Trophoblast cell (in vitro differentiated cells and primary cell): Measurements from ENCODE around the gene GALK2.

ENCODE experiments used
- DNase-seq, 2 donors: peaks; one replicate each; pipeline ENCODE4 v3.0.0-alpha.2; 2016
- H2AFZ ChIP-seq: 2 replicates; pipeline ENCODE4 v1.6.1; 2013; ENCODE audit warnings: low read length, moderate library complexity, mild to moderate bottlenecking; ENCODE audit not compliant: insufficient read depth, poor library complexity
- H2AK5ac ChIP-seq: 2 replicates; pipeline ENCODE4 v1.6.1; 2013; ENCODE audit warnings: mild to moderate bottlenecking, low read length
- H2BK120ac ChIP-seq: 2 replicates; pipeline ENCODE4 v1.6.1; 2013; ENCODE audit warnings: low read length, mild to moderate bottlenecking, moderate library complexity; ENCODE audit not compliant: insufficient read depth, poor library complexity
- H2BK12ac ChIP-seq: 2 replicates; pipeline ENCODE4 v1.6.1; 2013; ENCODE audit warnings: mild to moderate bottlenecking, low read length, moderate library complexity
- H2BK5ac ChIP-seq: 2 replicates; pipeline ENCODE4 v1.6.1; 2013; ENCODE audit warnings: low read length, low read depth, moderate library complexity, mild to moderate bottlenecking; ENCODE audit not compliant: poor library complexity
- H3K14ac ChIP-seq: 2 replicates; pipeline ENCODE4 v1.6.1; 2013; ENCODE audit warnings: mild to moderate bottlenecking, low read length
- H3K18ac ChIP-seq: 2 replicates; pipeline ENCODE4 v1.6.1; 2013; ENCODE audit warnings: mild to moderate bottlenecking, low read length
- H3K23ac ChIP-seq: 2 replicates; pipeline ENCODE4 v1.6.1; 2013; ENCODE audit warnings: low read length
- H3K27ac ChIP-seq: 2 replicates; pipeline ENCODE4 v1.5.1; 2013; ENCODE audit warnings: low read depth, mild to moderate bottlenecking, inconsistent platforms, low read length, moderate library complexity
- H3K27me3 ChIP-seq: 2 replicates; pipeline ENCODE4 v1.6.1; 2013; ENCODE audit warnings: inconsistent platforms, mild to moderate bottlenecking, low read length, moderate library complexity; ENCODE audit not compliant: insufficient read depth
- H3K36me3 ChIP-seq, 2 experiments: 1 replicate in 1 of 2; 2 replicates in 1 of 2; pipeline ENCODE4 v1.6.1; 2013; ENCODE audit warnings: low read length in 2 of 2, mild to moderate bottlenecking in 2 of 2, moderate library complexity in 1 of 2; ENCODE audit not compliant: insufficient read depth in 2 of 2, control insufficient read depth in 1 of 2
- H3K4ac ChIP-seq: 2 replicates; pipeline ENCODE4 v1.6.1; 2013; ENCODE audit warnings: low read depth, mild to moderate bottlenecking, low read length, moderate library complexity
- H3K4me1 ChIP-seq, 2 experiments: 1 replicate in 1 of 2; 2 replicates in 1 of 2; pipeline ENCODE4 v1.6.1; 2013; ENCODE audit warnings: low read length in 2 of 2, mild to moderate bottlenecking in 2 of 2, moderate library complexity in 1 of 2; ENCODE audit not compliant: insufficient read depth in 2 of 2, control insufficient read depth in 1 of 2
- H3K4me2 ChIP-seq: 2 replicates; pipeline ENCODE4 v1.6.1; 2013; ENCODE audit warnings: inconsistent platforms, mild to moderate bottlenecking, low read length, moderate library complexity
- H3K4me3 ChIP-seq: 2 replicates; pipeline ENCODE4 v1.5.1; 2013; ENCODE audit warnings: mild to moderate bottlenecking, low read depth, low read length, inconsistent platforms
- H3K79me1 ChIP-seq: one replicate; pipeline ENCODE4 v1.6.1; 2013; ENCODE audit warnings: low read length
- H3K79me2 ChIP-seq: 2 replicates; pipeline ENCODE4 v1.6.1; 2013; ENCODE audit warnings: low read length, mild to moderate bottlenecking; ENCODE audit not compliant: control insufficient read depth, insufficient read depth, poor library complexity
- H3K9ac ChIP-seq: 2 replicates; pipeline ENCODE4 v1.6.1; 2013; ENCODE audit warnings: mild to moderate bottlenecking, low read length
- H3K9me3 ChIP-seq: 2 replicates; pipeline ENCODE4 v1.6.1; 2013; ENCODE audit warnings: low read depth, mild to moderate bottlenecking, control low read depth, inconsistent platforms, low read length; ENCODE audit not compliant: insufficient read depth
- H4K12ac ChIP-seq: 2 replicates; pipeline ENCODE4 v1.6.1; 2013; ENCODE audit warnings: low read depth, mild to moderate bottlenecking, low read length, moderate library complexity
- H4K8ac ChIP-seq: 2 replicates; pipeline ENCODE4 v1.6.1; 2013; ENCODE audit warnings: low read depth, mild to moderate bottlenecking, low read length, moderate library complexity
- H4K91ac ChIP-seq: one replicate; pipeline ENCODE4 v1.6.1; 2013; ENCODE audit warnings: low read depth, mild to moderate bottlenecking, low read length, moderate library complexity
- WGBS: extraction: QIAGEN DNeasy Blood & Tissue Kit; methylation state at CpG from one replicate; pipeline ENCODE4 v1.1.7; 2013; ENCODE audit warnings: missing lambda C conversion rate; ENCODE audit not compliant: insufficient read length, insufficient coverage; ENCODE audit errors: extremely low coverage; 5-methylcytosine and 5-hydroxymethylcytosine counted together

The GALK2 gene

GRCh38 chr15:49238342-49238741 is 68.3 kb downstream of the GALK2 start:
- H2BK12ac ChIP-seq = no peak overlapping the region
- H3K4me2 ChIP-seq = no peak overlapping the region
- no peak overlapping the region for H2AK5ac ChIP-seq
- no CpG with 5 or more reads among the region's 2 CpGs for WGBS
- H3K79me2 ChIP-seq = no peaks in the 10 kb centered on the region
- peaks cover 0 to 2% of the 10 kb centered on the region in 2 experiments for H3K4me1 ChIP-seq
- no peak overlapping the region for H2BK5ac ChIP-seq
- no peak overlapping the region for H3K14ac ChIP-seq
- no peaks in the 10 kb centered on the region for H3K79me1 ChIP-seq
- no peak overlapping the region for H3K23ac ChIP-seq
- H4K12ac ChIP-seq = no peak overlapping the region
- H2AFZ ChIP-seq = no peak overlapping the region
- no peak overlapping the region for H4K8ac ChIP-seq
- H3K4me3 ChIP-seq = no peak overlapping the region
- no peak for DNase-seq
- no peak overlapping the region for H4K91ac ChIP-seq
- no peak overlapping the region for H3K18ac ChIP-seq
- H3K4ac ChIP-seq = no peak overlapping the region
- H3K9ac ChIP-seq = no peak overlapping the region
- H3K27ac ChIP-seq = no peak overlapping the region
- no peak overlapping the region for H2BK120ac ChIP-seq
- H3K27me3 ChIP-seq = no peaks in the 10 kb centered on the region
- H3K36me3 ChIP-seq = no peaks in the 10 kb centered on the region
- no peaks in the 10 kb centered on the region for H3K9me3 ChIP-seq

DNA sequence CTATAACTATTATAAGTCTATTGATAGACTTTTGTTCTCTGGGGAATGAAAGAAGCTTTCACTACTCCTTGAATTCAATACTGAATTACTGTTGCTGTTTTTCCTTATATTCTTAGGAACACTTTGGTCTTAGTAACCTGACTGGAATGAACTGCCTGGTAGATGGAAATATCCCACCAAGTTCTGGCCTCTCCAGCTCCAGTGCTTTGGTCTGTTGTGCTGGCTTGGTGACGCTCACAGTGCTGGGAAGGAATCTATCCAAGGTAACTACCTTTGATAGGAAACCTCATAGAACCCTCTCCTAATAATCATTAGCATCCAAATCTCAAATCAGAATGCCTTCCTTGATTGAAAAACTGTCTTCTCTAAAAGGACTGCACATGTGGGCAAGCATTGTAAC is 69.1 kb downstream of the GALK2 start:
- H3K4me1 ChIP-seq = peaks cover 0 to 2% of the 10 kb centered on the region in 2 experiments
- no peak overlapping the region for H3K18ac ChIP-seq
- no peak overlapping the region for H4K91ac ChIP-seq
- H4K8ac ChIP-seq = no peak overlapping the region
- H2BK5ac ChIP-seq = no peak overlapping the region
- no peak overlapping the region for H3K23ac ChIP-seq
- no peak overlapping the region for H2AFZ ChIP-seq
- DNase-seq = no peak
- H2AK5ac ChIP-seq = no peak overlapping the region
- no peaks in the 10 kb centered on the region for H3K9me3 ChIP-seq
- no peak overlapping the region for H2BK120ac ChIP-seq
- no peak overlapping the region for H3K14ac ChIP-seq
- H3K9ac ChIP-seq = no peak overlapping the region
- no peak overlapping the region for H3K4ac ChIP-seq
- H3K4me2 ChIP-seq = no peak overlapping the region
- H3K27me3 ChIP-seq = no peaks in the 10 kb centered on the region
- no peaks in the 10 kb centered on the region for H3K79me1 ChIP-seq
- no peak overlapping the region for H4K12ac ChIP-seq
- no peak overlapping the region for H2BK12ac ChIP-seq
- no peaks in the 10 kb centered on the region for H3K36me3 ChIP-seq
- no peak overlapping the region for H3K27ac ChIP-seq
- no peak overlapping the region for H3K4me3 ChIP-seq
- H3K79me2 ChIP-seq = no peaks in the 10 kb centered on the region
- WGBS = no CpG with 5 or more reads among the region's 1 CpG

GRCh38 chr15:49242820-49243219 is 72.8 kb downstream of the GALK2 start:
- Histone ChIP-seq H4K12ac (no peak overlapping the region), H2AFZ (no peak overlapping the region), H3K4me1 (peaks cover 0 to 2% of the 10 kb centered on the region in 2 experiments), H3K79me1 (no peaks in the 10 kb centered on the region), H3K4me2 (no peak overlapping the region), H3K23ac (no peak overlapping the region), H3K36me3 (no peaks in the 10 kb centered on the region), H3K4ac (no peak overlapping the region), H2BK5ac (no peak overlapping the region), H2BK120ac (no peak overlapping the region), H3K27me3 (no peaks in the 10 kb centered on the region), H2BK12ac (no peak overlapping the region), H3K18ac (no peak overlapping the region), H4K91ac (no peak overlapping the region), H2AK5ac (no peak overlapping the region), H3K9me3 (no peaks in the 10 kb centered on the region), H3K14ac (no peak overlapping the region), H3K27ac (no peak overlapping the region), H3K9ac (no peak overlapping the region), H3K4me3 (no peak overlapping the region), H3K79me2 (no peaks in the 10 kb centered on the region), H4K8ac (no peak overlapping the region)
- no peak for DNase-seq
- WGBS = no CpG with 5 or more reads among the region's 2 CpGs

DNA sequence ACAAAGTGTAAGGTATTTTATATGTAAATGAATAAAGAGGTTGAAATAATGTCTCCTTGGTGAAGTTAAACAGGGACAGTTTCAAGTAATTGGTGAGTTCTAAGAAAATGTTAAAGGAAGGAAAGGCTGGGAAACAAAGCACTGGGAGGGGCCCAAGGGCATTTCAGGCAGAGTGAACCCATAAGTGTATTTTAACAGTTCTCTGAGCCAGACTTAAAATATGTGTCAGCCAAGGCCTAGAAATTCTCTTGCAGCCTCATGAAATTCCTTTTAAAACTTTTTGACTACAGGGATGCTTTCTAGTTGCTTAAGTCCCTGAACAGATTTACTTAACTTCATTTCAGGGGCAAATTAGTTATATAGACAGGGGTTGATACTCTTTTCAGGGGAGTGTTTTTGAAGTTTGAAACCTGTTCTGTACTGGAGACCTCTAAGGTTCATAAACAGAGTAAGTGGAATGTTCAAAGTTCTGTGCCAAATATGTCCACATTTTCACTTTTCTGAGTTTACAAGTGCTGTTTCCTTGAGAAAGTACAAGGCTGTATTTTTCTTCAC is 77.6 kb downstream of the GALK2 start:
- Histone ChIP-seq H4K91ac (no peak overlapping the region), H3K4ac (no peak overlapping the region), H2BK12ac (no peak overlapping the region), H3K4me3 (no peak overlapping the region), H3K9me3 (no peaks in the 10 kb centered on the region), H2AFZ (no peak overlapping the region), H3K79me1 (no peaks in the 10 kb centered on the region), H3K14ac (no peak overlapping the region), H3K4me2 (no peak overlapping the region), H2BK5ac (no peak overlapping the region), H4K8ac (no peak overlapping the region), H3K18ac (no peak overlapping the region), H4K12ac (no peak overlapping the region), H3K36me3 (no peaks in the 10 kb centered on the region), H3K27me3 (no peaks in the 10 kb centered on the region), H3K27ac (no peak overlapping the region), H2BK120ac (no peak overlapping the region), H3K23ac (no peak overlapping the region), H3K9ac (no peak overlapping the region), H3K79me2 (no peaks in the 10 kb centered on the region), H2AK5ac (no peak overlapping the region), H3K4me1 (peaks cover 0 to 2% of the 10 kb centered on the region in 2 experiments)
- no peak for DNase-seq
